ENCODE measurements around the gene ZNF223. TPM values are rescaled to one million over a fixed set of nuclear protein-coding genes. Genes with fewer than 3 reads are reported as not detected.

ZNF223 gene
- total and polyA plus RNA-seq, 12 donors: 1.6 to 12.5 (median 6.1) TPM

DNA sequence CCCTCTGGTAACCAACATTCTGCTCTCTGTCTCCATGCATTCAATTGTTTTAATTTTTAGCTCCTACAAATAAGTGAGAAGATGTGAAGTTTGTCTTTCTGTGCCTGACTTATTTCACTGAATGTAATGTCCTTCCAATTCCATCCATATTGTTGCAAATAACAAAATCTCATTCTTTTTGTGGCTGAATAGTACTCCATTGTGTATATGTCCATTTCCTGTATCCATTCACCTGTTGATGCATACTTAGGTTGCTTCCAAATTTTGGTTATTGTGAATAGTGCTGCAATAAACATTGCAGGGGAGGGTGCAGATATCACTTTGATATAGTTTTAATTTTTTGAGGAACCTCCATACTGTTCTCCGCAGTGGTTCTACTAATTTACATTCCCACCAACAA lies 17.6 kb downstream of the ZNF223 start:
- H3K36me3 ChIP-seq (replicated peaks in 1 of 2): peaks cover 0 to 3% of the 10 kb centered on the region in 2 donors
- no peaks in the 10 kb centered on the region for H3K27me3 ChIP-seq
- no peak overlapping the region for H3K4me3 ChIP-seq
- DNase-seq: no peak
- 91 to 98% (median 95%) methylated on average over 1 of the region's 1 CpG for WGBS, 4 donors
- intact Hi-C loops (cut with DNase I): no loop called here
- peaks cover 0 to 20% (median 0%) of the 10 kb centered on the region in 3 donors for H3K9me3 ChIP-seq (replicated peaks in 1 of 3)
- peaks cover 0 to 7% of the 10 kb centered on the region in 2 donors for H3K4me1 ChIP-seq (replicated peaks in 1 of 2)
- H3K27ac ChIP-seq: no peak overlapping the region
- TF ChIP-seq, protein P1, sequence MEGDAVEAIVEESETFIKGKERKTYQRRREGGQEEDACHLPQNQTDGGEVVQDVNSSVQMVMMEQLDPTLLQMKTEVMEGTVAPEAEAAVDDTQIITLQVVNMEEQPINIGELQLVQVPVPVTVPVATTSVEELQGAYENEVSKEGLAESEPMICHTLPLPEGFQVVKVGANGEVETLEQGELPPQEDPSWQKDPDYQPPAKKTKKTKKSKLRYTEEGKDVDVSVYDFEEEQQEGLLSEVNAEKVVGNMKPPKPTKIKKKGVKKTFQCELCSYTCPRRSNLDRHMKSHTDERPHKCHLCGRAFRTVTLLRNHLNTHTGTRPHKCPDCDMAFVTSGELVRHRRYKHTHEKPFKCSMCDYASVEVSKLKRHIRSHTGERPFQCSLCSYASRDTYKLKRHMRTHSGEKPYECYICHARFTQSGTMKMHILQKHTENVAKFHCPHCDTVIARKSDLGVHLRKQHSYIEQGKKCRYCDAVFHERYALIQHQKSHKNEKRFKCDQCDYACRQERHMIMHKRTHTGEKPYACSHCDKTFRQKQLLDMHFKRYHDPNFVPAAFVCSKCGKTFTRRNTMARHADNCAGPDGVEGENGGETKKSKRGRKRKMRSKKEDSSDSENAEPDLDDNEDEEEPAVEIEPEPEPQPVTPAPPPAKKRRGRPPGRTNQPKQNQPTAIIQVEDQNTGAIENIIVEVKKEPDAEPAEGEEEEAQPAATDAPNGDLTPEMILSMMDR (IDR thresholded peaks at IDR 0.05): no peak
- no peak for TF ChIP-seq POLR2A (IDR thresholded peaks at IDR 0.05)

DNA sequence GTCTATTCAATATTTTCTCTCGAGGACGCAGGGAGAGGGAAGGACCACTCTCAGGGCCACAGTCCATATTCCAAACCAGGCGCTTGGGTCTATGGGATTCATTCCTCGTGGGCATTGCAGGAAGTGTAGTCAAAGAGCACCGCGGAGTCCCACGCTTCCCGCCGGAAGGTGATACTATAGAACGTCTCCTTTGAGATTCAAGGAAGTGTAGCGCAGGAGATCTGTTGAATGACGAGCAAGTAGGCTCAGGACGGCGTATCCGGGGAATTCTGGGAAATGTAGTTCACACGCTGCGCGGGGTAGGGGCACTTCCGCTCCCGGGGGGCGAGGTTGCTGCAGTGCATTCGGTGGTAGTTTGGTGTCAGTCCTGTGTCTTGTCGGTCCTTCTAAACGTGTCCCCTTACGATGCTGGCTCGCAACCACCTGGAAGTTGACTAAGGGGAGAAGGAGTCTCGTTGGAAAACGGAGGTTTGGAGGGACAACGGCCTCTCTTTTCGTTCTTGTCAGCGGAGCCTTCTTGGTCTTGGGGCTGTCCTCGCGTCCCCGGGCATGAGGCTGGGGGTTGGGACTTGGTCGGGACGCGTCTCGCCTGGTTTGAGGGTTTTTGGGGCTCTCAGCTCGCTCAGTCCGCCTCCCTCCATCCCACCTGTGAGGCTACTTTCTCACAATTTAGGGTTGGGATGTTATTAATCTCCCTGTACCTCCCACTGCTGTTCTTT lies 20.1 kb downstream of the ZNF223 start, which contains the start of gene ZNF284:
Gene ZNF284 (plus strand): TSS at position 336 of the 719 bp plus-strand sequence. CDS start 4,231 bp downstream, outside the sequence.
- DNase-seq: peak; percentile 81 to 95 (median 87)
- H3K4me3 ChIP-seq: peak within 1 kb of the TSS; percentile 10 to 72 (median 65)
- 0 to 1% (median 0%) methylated on average over 27 to 40 of the region's 40 CpGs for WGBS, 4 donors

GRCh38 chr19:44072543-44073401 lies 20.9 kb downstream of the ZNF223 start:
- 19 to 26% (median 22%) methylated on average over 16 to 18 of the region's 18 CpGs for WGBS, 4 donors
- Histone ChIP-seq H3K9me3 (replicated peaks in 1 of 3) (no peaks in the 10 kb centered on the region), H3K4me1 (replicated peaks in 1 of 2) (peaks cover 0 to 7% of the 10 kb centered on the region in 2 donors), H3K27me3 (no peaks in the 10 kb centered on the region), H3K27ac (no peak overlapping the region), H3K36me3 (replicated peaks in 1 of 2) (peaks cover 0 to 7% of the 10 kb centered on the region in 2 donors), H3K4me3 (peak overlapping the region in 3 of 4 donors; percentile 10 to 72 (median 72))
- TF ChIP-seq, protein P1 (IDR thresholded peaks at IDR 0.05): no peak
- TF ChIP-seq POLR2A (IDR thresholded peaks at IDR 0.05): no peak
- DNase-seq: no peak
- intact Hi-C loops (cut with DNase I): no loop called here

More for the DNA sequence above, 20.1 kb downstream of the ZNF223 start, which contains the start of gene ZNF284:
- intact Hi-C loops (cut with DNase I): no loop called here
- peaks cover 0 to 7% of the 10 kb centered on the region in 2 donors for H3K4me1 ChIP-seq (replicated peaks in 1 of 2)
- no peaks in the 10 kb centered on the region for H3K36me3 ChIP-seq (replicated peaks in 1 of 2)
- H3K9me3 ChIP-seq (replicated peaks in 1 of 3): peaks cover 0 to 4% (median 0%) of the 10 kb centered on the region in 3 donors
- peak within 1 kb of the TSS in 2 of 5 donors; percentile 21 to 56 for H3K27ac ChIP-seq
- no peaks in the 10 kb centered on the region for H3K27me3 ChIP-seq
- peak in 1 of 2 donors; percentile 30 for TF ChIP-seq POLR2A (IDR thresholded peaks at IDR 0.05)
- TF ChIP-seq, protein P1 (IDR thresholded peaks at IDR 0.05): no peak

DNA sequence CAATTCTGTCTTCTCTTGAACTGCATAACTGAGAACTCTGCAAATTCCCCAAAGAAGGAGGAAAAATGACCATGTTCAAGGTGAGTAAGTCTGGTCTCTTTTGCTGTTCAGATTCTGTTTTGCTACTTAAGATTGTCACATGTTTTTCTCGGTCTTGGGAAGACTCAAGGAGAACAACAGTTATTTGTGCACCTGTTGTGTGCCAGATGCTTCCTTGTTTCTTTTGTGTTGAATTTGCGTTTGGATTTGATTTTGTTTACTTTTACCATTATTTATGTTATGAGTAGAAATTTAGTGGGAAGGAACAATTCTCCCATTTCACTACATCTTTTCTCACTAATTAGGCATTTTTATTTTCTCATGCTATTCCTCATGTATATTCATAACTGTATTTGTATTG lies 24.5 kb downstream of the ZNF223 start:
- intact Hi-C loops (cut with DNase I): no loop called here
- H3K36me3 ChIP-seq (replicated peaks in 1 of 2): peaks cover 0 to 15% of the 10 kb centered on the region in 2 donors

More for the DNA sequence above, 24.5 kb downstream of the ZNF223 start:
- Histone ChIP-seq H3K27me3 (no peaks in the 10 kb centered on the region), H3K27ac (no peak overlapping the region), H3K4me1 (replicated peaks in 1 of 2) (peaks cover 0 to 7% of the 10 kb centered on the region in 2 donors), H3K4me3 (no peak overlapping the region), H3K9me3 (replicated peaks in 1 of 3) (no peaks in the 10 kb centered on the region)
- DNase-seq: no peak
- WGBS, 4 donors: 89 to 96% (median 91%) methylated on average over 2 of the region's 2 CpGs
- TF ChIP-seq, protein P1 (IDR thresholded peaks at IDR 0.05): no peak
- no peak for TF ChIP-seq POLR2A (IDR thresholded peaks at IDR 0.05)

Data from adrenal gland (tissue), 12 donors.